IPS DF 19.7 (cell line): ENCODE measurements around the gene MBOAT2.

Experiments used
- DNase-seq: peaks from one replicate; pipeline ENCODE4 v3.0.0-alpha.2; 2013; ENCODE audit warnings: low read depth, low spot score

MBOAT2 gene

GRCh38 chr2:9018109-9018508 is 14.6 kb upstream of the MBOAT2 start:
- no peak for DNase-seq

GRCh38 chr2:9017411-9017810 is 13.9 kb upstream of the MBOAT2 start:
- no peak for DNase-seq

GRCh38 chr2:9015998-9016397 is 12.5 kb upstream of the MBOAT2 start:
- no peak for DNase-seq

GRCh38 chr2:9013403-9013802 is 9.9 kb upstream of the MBOAT2 start:
- DNase-seq: no peak

GRCh38 chr2:9010866-9011265 is 7.4 kb upstream of the MBOAT2 start:
- DNase-seq: no peak

GRCh38 chr2:9008951-9009664 is 5.6 kb upstream of the MBOAT2 start:
- DNase-seq: no peak

- no peak for DNase-seq
Measured at GRCh38 chr2:9006368-9006767, 2.9 kb upstream of the MBOAT2 start.

GRCh38 chr2:9004338-9005204 is 1.1 kb upstream of the MBOAT2 start:
- no peak for DNase-seq

- DNase-seq: no peak
Measured at GRCh38 chr2:9003366-9003615, 193 bp downstream of the MBOAT2 start.

GRCh38 chr2:9002637-9003365 is 683 bp downstream of the MBOAT2 start:
- DNase-seq: no peak

GRCh38 chr2:9002313-9002636 is 1.2 kb downstream of the MBOAT2 start:
- DNase-seq: no peak

- DNase-seq: no peak
Measured at GRCh38 chr2:9001778-9002177, 1.7 kb downstream of the MBOAT2 start.

- no peak for DNase-seq
Measured at GRCh38 chr2:9001229-9001628, 2.3 kb downstream of the MBOAT2 start.

GRCh38 chr2:9000442-9000841 is 3.0 kb downstream of the MBOAT2 start:
- no peak for DNase-seq

GRCh38 chr2:8999797-9000196 is 3.7 kb downstream of the MBOAT2 start:
- DNase-seq: no peak

- DNase-seq: no peak
Measured at GRCh38 chr2:8999102-8999446, 4.4 kb downstream of the MBOAT2 start.

- no peak for DNase-seq
Measured at GRCh38 chr2:8998418-8999101, 4.9 kb downstream of the MBOAT2 start.

- DNase-seq: no peak
Measured at GRCh38 chr2:8997631-8998030, 5.9 kb downstream of the MBOAT2 start.

- no peak for DNase-seq
Measured at GRCh38 chr2:8997108-8997507, 6.4 kb downstream of the MBOAT2 start.

- no peak for DNase-seq
Measured at GRCh38 chr2:8996006-8996405, 7.5 kb downstream of the MBOAT2 start.

GRCh38 chr2:8994386-8994785 is 9.1 kb downstream of the MBOAT2 start:
- DNase-seq: no peak

GRCh38 chr2:8993902-8994278 is 9.6 kb downstream of the MBOAT2 start:
- DNase-seq: no peak
